HCT116 (cell line): ENCODE results near the gene PPIF. TPM values are rescaled to one million over a fixed set of nuclear protein-coding genes. Genes with fewer than 3 reads are reported as not detected.

Experiments
- ATAC-seq: fragments of 200-7000 bp; cut with Tn5 transposase; 2 replicates; pipeline ENCODE4 v1.9.1; 2020; ENCODE audit warnings: mild to moderate bottlenecking, moderate library complexity
- BruUV-seq: library from RNA; stranded (reverse); fragments of 400-500 nt; replicated peaks from 2 replicates; lab custom pipeline; 2021; lab: Mats Ljungman, UMichigan
- CTCF ChIA-PET: fragments of 300-600 bp; sonication (Branson Sonifier 250); formaldehyde crosslinking; loops from one replicate; lab custom pipeline; 2021; ENCODE audit warnings: antibody characterized with exemption; lab: Charles Lee
- POLR2A ChIA-PET: fragments of 300-600, 350-600 bp; sonication (Branson Sonifier 250); formaldehyde crosslinking; loops from one replicate; lab custom pipeline; 2021; ENCODE audit warnings: antibody characterized with exemption; lab: Charles Lee
- RAD21 ChIA-PET, 2 experiments: fragments of 300-600 bp; sonication (Branson Sonifier 250); formaldehyde crosslinking; loops; one replicate each; lab custom pipeline; 2023; ENCODE audit warnings: low total read pairs in 2 of 2; ENCODE audit not compliant: uncharacterized antibody in 2 of 2, unreplicated experiment in 2 of 2, low non-redundant PET in 1 of 2; lab: Charles Lee
- DNase-seq: peaks from one replicate; pipeline ENCODE4 v3.0.0-alpha.2; 2010; ENCODE audit warnings: low read depth, low spot score
- H2AFZ ChIP-seq: fragments of 200-600 bp; shearing (Covaris generic), sonication (generic); 2 replicates; pipeline ENCODE4 v1.6.1; 2017; ENCODE audit warnings: low read depth, mixed run types, mixed read lengths, antibody characterized with exemption, low read length; ENCODE audit not compliant: poor library complexity, severe bottlenecking
- H3K27ac ChIP-seq: 2 replicates; pipeline ENCODE4 v1.5.1; 2012; ENCODE audit warnings: low read depth, low read length
- H3K27me3 ChIP-seq: fragments of 200-600 bp; sonication (generic); 2 replicates; pipeline ENCODE4 v1.6.1; 2016; ENCODE audit warnings: mixed run types, low read length, mixed read lengths; ENCODE audit not compliant: insufficient read depth
- H3K36me3 ChIP-seq, 2 experiments: fragments of 200-500 bp in 1 of 2; fragments of 200-600 bp in 1 of 2; sonication (Bioruptor generic) in 1 of 2; sonication (generic) in 1 of 2; 2 replicates each; pipeline versions ENCODE4 v1.5.1 to v1.6.1; 2014 to 2016; ENCODE audit warnings: low read length in 2 of 2, inconsistent platforms in 1 of 2, mixed read lengths in 1 of 2, mixed run types in 1 of 2; ENCODE audit not compliant: insufficient read depth in 2 of 2, control insufficient read depth in 1 of 2
- H3K4me1 ChIP-seq, 2 experiments: fragments of 200-600 bp in 1 of 2; sonication (generic) in 1 of 2; 2 replicates each; pipeline versions ENCODE4 v1.5.1 to v1.6.1; 2012 to 2017; ENCODE audit warnings: low read length in 2 of 2, inconsistent platforms in 1 of 2, mild to moderate bottlenecking in 1 of 2, mixed read lengths in 1 of 2, mixed run types in 1 of 2, moderate library complexity in 1 of 2; ENCODE audit not compliant: insufficient read depth in 2 of 2, control insufficient read depth in 1 of 2
- H3K4me2 ChIP-seq: fragments of 200-600 bp; sonication (generic); 2 replicates; pipeline ENCODE4 v1.6.1; 2017; ENCODE audit warnings: mixed run types, low read length, mixed read lengths
- H3K4me3 ChIP-seq, 2 experiments: fragments of 200-600 bp in 1 of 2; sonication (generic) in 1 of 2; replicated peaks in 1 of 2; 2 replicates each; pipeline ENCODE4 v1.5.1; 2011 to 2016; ENCODE audit warnings: low read length in 2 of 2, control low read depth in 1 of 2, low read depth in 1 of 2, mild to moderate bottlenecking in 1 of 2, mixed read lengths in 1 of 2, mixed run types in 1 of 2
- H3K79me2 ChIP-seq: fragments of 200-600 bp; sonication (generic); 2 replicates; pipeline ENCODE4 v1.6.1; 2017; ENCODE audit warnings: mild to moderate bottlenecking, mixed run types, low read length, moderate library complexity, mixed read lengths; ENCODE audit not compliant: insufficient read depth
- H3K9ac ChIP-seq: fragments of 200-600 bp; sonication (generic); 2 replicates; pipeline ENCODE4 v1.6.1; 2016; ENCODE audit warnings: low read length, mixed read lengths
- H3K9me2 ChIP-seq: fragments of 200-600 bp; sonication (generic), shearing (Covaris generic); 2 replicates; pipeline ENCODE4 v1.6.1; 2017; ENCODE audit warnings: mixed run types, mild to moderate bottlenecking, moderate library complexity; ENCODE audit not compliant: insufficient read depth
- H3K9me3 ChIP-seq, 2 experiments: fragments of 200-500 bp in 1 of 2; fragments of 200-600 bp in 1 of 2; sonication (Bioruptor generic) in 1 of 2; sonication (generic) in 1 of 2; 2 replicates each; pipeline ENCODE4 v1.6.1; 2014 to 2017; ENCODE audit warnings: low read length in 2 of 2, mixed read lengths in 2 of 2, inconsistent platforms in 1 of 2, low read depth in 1 of 2, mild to moderate bottlenecking in 1 of 2, mixed run types in 1 of 2, moderate library complexity in 1 of 2; ENCODE audit not compliant: control insufficient read depth in 1 of 2, insufficient read depth in 1 of 2
- H4K20me1 ChIP-seq: fragments of 200-600 bp; sonication (generic), shearing (Covaris generic); 2 replicates; pipeline ENCODE4 v1.6.1; 2017; ENCODE audit warnings: mixed run types, mild to moderate bottlenecking, moderate library complexity; ENCODE audit not compliant: insufficient read depth
- CBX3 ChIP-seq: IDR thresholded peaks from 2 replicates; pipeline ENCODE4 v1.6.1; 2012; ENCODE audit warnings: low read depth
- EGR1 ChIP-seq: IDR thresholded peaks from 2 replicates; pipeline ENCODE4 v1.6.1; 2012; ENCODE audit warnings: low read depth
- ELF1 ChIP-seq: IDR thresholded peaks from 2 replicates; pipeline ENCODE4 v1.6.1; 2012; ENCODE audit warnings: low read depth, borderline replicate concordance
- EZH2 ChIP-seq: fragments of 200-600 bp; sonication (generic); IDR thresholded peaks from 2 replicates; pipeline ENCODE4 v1.6.1; 2017; ENCODE audit warnings: antibody characterized with exemption, mixed run types
- EZH2phosphoT487 ChIP-seq: fragments of 200-600 bp; IDR thresholded peaks from 2 replicates; pipeline ENCODE4 v1.6.1; 2018; ENCODE audit warnings: antibody characterized with exemption, borderline replicate concordance
- FOSL1 ChIP-seq: IDR thresholded peaks from 2 replicates; pipeline ENCODE4 v1.6.1; 2012; ENCODE audit warnings: low read depth
- JUND ChIP-seq: IDR thresholded peaks from 2 replicates; pipeline ENCODE4 v1.6.1; 2012
- POLR2A ChIP-seq: IDR thresholded peaks from 2 replicates; pipeline ENCODE4 v1.7.0; 2011; ENCODE audit warnings: borderline replicate concordance; ENCODE audit not compliant: insufficient read depth, insufficient read length; ENCODE audit errors: extremely low read depth
- POLR2AphosphoS5 ChIP-seq: IDR thresholded peaks from 2 replicates; pipeline ENCODE4 v1.6.1; 2011; ENCODE audit warnings: mild to moderate bottlenecking, low read depth, low read length, moderate library complexity
- RAD21 ChIP-seq: IDR thresholded peaks from 2 replicates; pipeline ENCODE4 v1.6.1; 2012; ENCODE audit warnings: low read depth, mild to moderate bottlenecking
- SIN3A ChIP-seq: IDR thresholded peaks from 2 replicates; pipeline ENCODE4 v1.6.1; 2012; ENCODE audit warnings: low read depth
- SP1 ChIP-seq: IDR thresholded peaks from 2 replicates; pipeline ENCODE4 v1.6.1; 2012; ENCODE audit warnings: low read depth
- TCF7L2 ChIP-seq: IDR thresholded peaks from 2 replicates; pipeline ENCODE4 v1.7.0; 2011; ENCODE audit warnings: borderline replicate concordance, inconsistent platforms; ENCODE audit not compliant: insufficient read depth, insufficient read length; ENCODE audit errors: extremely low read depth
- YY1 ChIP-seq: IDR thresholded peaks from 2 replicates; pipeline ENCODE4 v1.6.1; 2011; ENCODE audit warnings: low read length, low read depth, moderate library complexity, mild to moderate bottlenecking; ENCODE audit not compliant: insufficient replicate concordance; ENCODE audit errors: extremely low read depth
- ZNF274 ChIP-seq: fragments of 200-500 bp; sonication (Bioruptor generic); IDR thresholded peaks from 2 replicates; pipeline ENCODE4 v1.6.1; 2014; ENCODE audit warnings: mild to moderate bottlenecking, low read depth, low read length, inconsistent platforms
- intact Hi-C: fragments of 100-400 bp; cut with micrococcal nuclease; formaldehyde crosslinking; loops from 2 replicates; pipeline ENCODE4 v1.10.0; 2022
- total RNA-seq: library from RNA; stranded (reverse); gene quantifications from one replicate; pipeline ENCODE4 v1.2.1, GENCODE V29; 2021; ENCODE audit not compliant: unreplicated experiment
- TF ChIP-seq, protein P1 (sequence below): IDR thresholded peaks from 2 replicates; pipeline ENCODE4 v1.6.1; 2012
- TF ChIP-seq, protein P2 (sequence below): IDR thresholded peaks from 2 replicates; pipeline ENCODE4 v1.6.1; 2012
- TF ChIP-seq, protein P3 (sequence below): IDR thresholded peaks from 2 replicates; pipeline ENCODE4 v1.6.1; 2011; ENCODE audit warnings: mild to moderate bottlenecking, low read length, moderate library complexity; ENCODE audit not compliant: insufficient replicate concordance; ENCODE audit errors: extremely low read depth
- TF ChIP-seq, protein P4 (sequence below): IDR thresholded peaks from 2 replicates; pipeline ENCODE4 v1.6.1; 2012; ENCODE audit warnings: low read depth

Gene PPIF
- total RNA-seq, 1 experiment from 2014 or later: 85.0 TPM

DNA sequence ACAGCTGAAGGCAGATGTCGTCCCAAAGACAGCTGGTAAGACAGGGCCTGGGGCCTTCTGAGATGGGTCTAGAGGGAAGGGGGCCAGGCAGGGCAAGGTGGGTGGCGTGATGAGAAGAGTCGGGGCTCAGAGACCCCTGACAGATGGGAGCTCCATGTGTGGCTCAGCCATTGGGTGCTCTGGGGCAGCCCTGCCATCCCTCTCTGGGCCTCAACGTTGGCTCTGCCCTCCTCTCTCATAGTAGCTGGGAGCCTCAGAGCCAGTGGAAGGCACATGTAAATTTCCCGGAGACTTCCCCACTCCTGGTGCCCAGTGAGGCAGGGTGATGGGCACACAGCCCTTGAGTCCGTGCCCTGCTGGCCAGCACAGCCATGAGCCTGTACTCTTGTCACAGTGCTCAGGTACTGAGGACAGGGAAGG is 1.8 kb downstream of the PPIF start:
- POLR2A ChIA-PET: no interaction called here

More for the DNA sequence above, 1.8 kb downstream of the PPIF start:
- CTCF ChIA-PET: no interaction called here
- H3K27me3 ChIP-seq: no peaks in the 10 kb centered on the region
- no peak overlapping the region; the same call in 1 of the 2 replicates for H3K27ac ChIP-seq
- H4K20me1 ChIP-seq: peaks cover 12% of the 10 kb centered on the region; the same call in 1 of the 2 replicates
- peaks cover 31 to 55% of the 10 kb centered on the region in 2 experiments for H3K36me3 ChIP-seq
- peak overlapping the region; percentile 85 to 99 for H3K4me3 ChIP-seq
- ATAC-seq (no peak), DNase-seq (no peak)
- no peak overlapping the region for H2AFZ ChIP-seq
- RAD21 ChIA-PET: no interaction called here
- TF ChIP-seq, protein P1, sequence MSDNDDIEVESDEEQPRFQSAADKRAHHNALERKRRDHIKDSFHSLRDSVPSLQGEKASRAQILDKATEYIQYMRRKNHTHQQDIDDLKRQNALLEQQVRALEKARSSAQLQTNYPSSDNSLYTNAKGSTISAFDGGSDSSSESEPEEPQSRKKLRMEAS: no peak
- TF ChIP-seq EZH2: no peak
- no peak for TF ChIP-seq FOSL1
- no peak for TF ChIP-seq YY1
- TF ChIP-seq TCF7L2: no peak
- TF ChIP-seq SP1: no peak
- TF ChIP-seq ELF1: no peak
- TF ChIP-seq RAD21: no peak
- TF ChIP-seq POLR2A: no peak
- TF ChIP-seq EZH2phosphoT487: no peak
- no peak for TF ChIP-seq ZNF274
- no peak for TF ChIP-seq POLR2AphosphoS5
- no peak for TF ChIP-seq SIN3A
- TF ChIP-seq CBX3: no peak
- TF ChIP-seq, protein P2, sequence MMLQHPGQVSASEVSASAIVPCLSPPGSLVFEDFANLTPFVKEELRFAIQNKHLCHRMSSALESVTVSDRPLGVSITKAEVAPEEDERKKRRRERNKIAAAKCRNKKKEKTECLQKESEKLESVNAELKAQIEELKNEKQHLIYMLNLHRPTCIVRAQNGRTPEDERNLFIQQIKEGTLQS: no peak
- TF ChIP-seq JUND: no peak
- TF ChIP-seq, protein P3, sequence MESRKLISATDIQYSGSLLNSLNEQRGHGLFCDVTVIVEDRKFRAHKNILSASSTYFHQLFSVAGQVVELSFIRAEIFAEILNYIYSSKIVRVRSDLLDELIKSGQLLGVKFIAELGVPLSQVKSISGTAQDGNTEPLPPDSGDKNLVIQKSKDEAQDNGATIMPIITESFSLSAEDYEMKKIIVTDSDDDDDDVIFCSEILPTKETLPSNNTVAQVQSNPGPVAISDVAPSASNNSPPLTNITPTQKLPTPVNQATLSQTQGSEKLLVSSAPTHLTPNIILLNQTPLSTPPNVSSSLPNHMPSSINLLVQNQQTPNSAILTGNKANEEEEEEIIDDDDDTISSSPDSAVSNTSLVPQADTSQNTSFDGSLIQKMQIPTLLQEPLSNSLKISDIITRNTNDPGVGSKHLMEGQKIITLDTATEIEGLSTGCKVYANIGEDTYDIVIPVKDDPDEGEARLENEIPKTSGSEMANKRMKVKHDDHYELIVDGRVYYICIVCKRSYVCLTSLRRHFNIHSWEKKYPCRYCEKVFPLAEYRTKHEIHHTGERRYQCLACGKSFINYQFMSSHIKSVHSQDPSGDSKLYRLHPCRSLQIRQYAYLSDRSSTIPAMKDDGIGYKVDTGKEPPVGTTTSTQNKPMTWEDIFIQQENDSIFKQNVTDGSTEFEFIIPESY: no peak
- TF ChIP-seq, protein P4, sequence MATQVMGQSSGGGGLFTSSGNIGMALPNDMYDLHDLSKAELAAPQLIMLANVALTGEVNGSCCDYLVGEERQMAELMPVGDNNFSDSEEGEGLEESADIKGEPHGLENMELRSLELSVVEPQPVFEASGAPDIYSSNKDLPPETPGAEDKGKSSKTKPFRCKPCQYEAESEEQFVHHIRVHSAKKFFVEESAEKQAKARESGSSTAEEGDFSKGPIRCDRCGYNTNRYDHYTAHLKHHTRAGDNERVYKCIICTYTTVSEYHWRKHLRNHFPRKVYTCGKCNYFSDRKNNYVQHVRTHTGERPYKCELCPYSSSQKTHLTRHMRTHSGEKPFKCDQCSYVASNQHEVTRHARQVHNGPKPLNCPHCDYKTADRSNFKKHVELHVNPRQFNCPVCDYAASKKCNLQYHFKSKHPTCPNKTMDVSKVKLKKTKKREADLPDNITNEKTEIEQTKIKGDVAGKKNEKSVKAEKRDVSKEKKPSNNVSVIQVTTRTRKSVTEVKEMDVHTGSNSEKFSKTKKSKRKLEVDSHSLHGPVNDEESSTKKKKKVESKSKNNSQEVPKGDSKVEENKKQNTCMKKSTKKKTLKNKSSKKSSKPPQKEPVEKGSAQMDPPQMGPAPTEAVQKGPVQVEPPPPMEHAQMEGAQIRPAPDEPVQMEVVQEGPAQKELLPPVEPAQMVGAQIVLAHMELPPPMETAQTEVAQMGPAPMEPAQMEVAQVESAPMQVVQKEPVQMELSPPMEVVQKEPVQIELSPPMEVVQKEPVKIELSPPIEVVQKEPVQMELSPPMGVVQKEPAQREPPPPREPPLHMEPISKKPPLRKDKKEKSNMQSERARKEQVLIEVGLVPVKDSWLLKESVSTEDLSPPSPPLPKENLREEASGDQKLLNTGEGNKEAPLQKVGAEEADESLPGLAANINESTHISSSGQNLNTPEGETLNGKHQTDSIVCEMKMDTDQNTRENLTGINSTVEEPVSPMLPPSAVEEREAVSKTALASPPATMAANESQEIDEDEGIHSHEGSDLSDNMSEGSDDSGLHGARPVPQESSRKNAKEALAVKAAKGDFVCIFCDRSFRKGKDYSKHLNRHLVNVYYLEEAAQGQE: no peak
- no peak for TF ChIP-seq EGR1
- no TSS peak for BruUV-seq
- H3K4me2 ChIP-seq: peak overlapping the region; percentile 97
- H3K4me1 ChIP-seq: peaks cover 7 to 25% of the 10 kb centered on the region in 2 experiments; a peak in 3 of 4 replicates
- intact Hi-C loops: no loop called here
- peak overlapping the region; percentile 100 for H3K9ac ChIP-seq
- peaks cover 62% of the 10 kb centered on the region for H3K79me2 ChIP-seq
- H3K9me2 ChIP-seq: no peaks in the 10 kb centered on the region
- no peaks in the 10 kb centered on the region for H3K9me3 ChIP-seq
